Activated T-cell treated with anti-CD3 and anti-CD28 coated beads, Interleukin-2, amount 50 U/mL, for 24 hours (primary cell): Measurements from ENCODE around the gene METTL8.

Experiments
- DNase-seq: peaks from one replicate; pipeline ENCODE4 v3.0.0-alpha.2; 2020
- H3K27ac Mint-ChIP-seq: 2 replicates; pipeline ENCODE4 v1.8.0; 2020; ENCODE audit warnings: mild to moderate bottlenecking, mixed read lengths
- H3K27me3 Mint-ChIP-seq: 2 replicates; pipeline ENCODE4 v1.8.0; 2020; ENCODE audit warnings: mixed read lengths
- H3K36me3 Mint-ChIP-seq: 2 replicates; pipeline ENCODE4 v1.8.0; 2020; ENCODE audit warnings: low read depth, mixed read lengths
- H3K4me1 Mint-ChIP-seq: 2 replicates; pipeline ENCODE4 v1.8.0; 2020; ENCODE audit warnings: low read depth, mixed read lengths
- H3K4me3 Mint-ChIP-seq: 2 replicates; pipeline ENCODE4 v1.8.0; 2020; ENCODE audit warnings: mild to moderate bottlenecking, moderate library complexity, mixed read lengths
- H3K9me3 Mint-ChIP-seq: 2 replicates; pipeline ENCODE4 v1.8.0; 2020; ENCODE audit warnings: mixed read lengths

The METTL8 gene

GRCh38 chr2:171309455-171310286 lies 124.1 kb downstream of the METTL8 start:
- Mint-ChIP-seq H3K4me3 (no peak overlapping the region), H3K4me1 (peaks cover 13% of the 10 kb centered on the region), H3K27ac (no peak overlapping the region), H3K9me3 (peaks cover 25% of the 10 kb centered on the region), H3K36me3 (peaks cover 26% of the 10 kb centered on the region), H3K27me3 (no peaks in the 10 kb centered on the region)
- no peak for DNase-seq

- H3K9me3 Mint-ChIP-seq = peaks cover 22% of the 10 kb centered on the region
- peaks cover 8% of the 10 kb centered on the region for H3K4me1 Mint-ChIP-seq
- H3K36me3 Mint-ChIP-seq = peaks cover 21% of the 10 kb centered on the region
- no peak overlapping the region for H3K27ac Mint-ChIP-seq
- H3K4me3 Mint-ChIP-seq = no peak overlapping the region
- no peaks in the 10 kb centered on the region for H3K27me3 Mint-ChIP-seq
- DNase-seq = no peak
These were observed 125.3 kb downstream of the METTL8 start for GRCh38 chr2:171308280-171309054.

- H3K4me1 Mint-ChIP-seq = peaks cover 8% of the 10 kb centered on the region
- H3K27ac Mint-ChIP-seq = no peak overlapping the region
- H3K27me3 Mint-ChIP-seq = no peaks in the 10 kb centered on the region
- no peak overlapping the region for H3K4me3 Mint-ChIP-seq
- DNase-seq = no peak
- peaks cover 17% of the 10 kb centered on the region for H3K36me3 Mint-ChIP-seq
- H3K9me3 Mint-ChIP-seq = peaks cover 20% of the 10 kb centered on the region
These were observed 126.2 kb downstream of the METTL8 start for GRCh38 chr2:171307560-171307959.

DNA sequence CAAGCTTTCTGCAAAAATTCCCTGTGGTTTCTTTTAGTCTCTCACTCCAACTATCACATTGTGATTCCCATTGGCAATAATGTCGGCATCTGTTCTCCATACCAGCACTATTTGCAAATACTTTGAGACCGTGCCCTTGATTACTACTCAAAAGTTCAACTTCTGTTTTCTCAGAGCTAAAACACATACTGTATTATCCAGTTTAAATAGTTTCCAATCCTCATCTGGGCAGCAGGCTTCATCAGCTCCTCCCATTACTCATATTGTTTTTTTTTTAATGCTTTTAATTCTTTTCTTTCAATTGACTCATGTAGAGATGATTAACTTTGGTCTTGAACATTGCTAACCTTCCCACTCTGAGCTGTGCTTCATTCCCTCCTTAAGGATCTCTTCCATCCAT lies 135.8 kb downstream of the METTL8 start:
- Mint-ChIP-seq H3K27me3 (no peaks in the 10 kb centered on the region), H3K9me3 (no peaks in the 10 kb centered on the region), H3K27ac (no peak overlapping the region), H3K4me1 (no peaks in the 10 kb centered on the region), H3K36me3 (no peaks in the 10 kb centered on the region), H3K4me3 (no peak overlapping the region)
- DNase-seq = no peak

DNA sequence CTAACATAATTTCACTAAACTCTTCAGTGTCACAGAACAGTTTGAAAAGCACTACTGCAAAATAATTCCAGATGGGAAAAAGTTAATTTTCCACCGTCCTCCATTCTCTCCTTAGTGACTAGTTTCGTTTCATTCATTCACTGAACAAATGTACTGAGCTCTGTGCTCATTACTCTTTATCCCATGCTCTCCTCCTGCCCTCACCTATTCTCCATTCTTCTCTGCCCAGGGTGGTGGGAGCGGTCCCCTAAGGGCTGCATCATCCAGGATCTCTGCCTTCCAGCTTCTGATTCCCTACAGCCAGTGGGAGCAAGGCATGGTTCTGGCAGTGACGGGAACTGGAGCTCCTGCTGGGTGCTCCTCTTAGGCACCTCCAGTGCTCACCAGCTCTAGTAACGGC lies 139.2 kb downstream of the METTL8 start:
- no peaks in the 10 kb centered on the region for H3K4me1 Mint-ChIP-seq
- H3K27me3 Mint-ChIP-seq = no peaks in the 10 kb centered on the region
- no peak overlapping the region for H3K27ac Mint-ChIP-seq
- no peak overlapping the region for H3K4me3 Mint-ChIP-seq
- no peaks in the 10 kb centered on the region for H3K36me3 Mint-ChIP-seq
- DNase-seq = no peak
- no peaks in the 10 kb centered on the region for H3K9me3 Mint-ChIP-seq

DNA sequence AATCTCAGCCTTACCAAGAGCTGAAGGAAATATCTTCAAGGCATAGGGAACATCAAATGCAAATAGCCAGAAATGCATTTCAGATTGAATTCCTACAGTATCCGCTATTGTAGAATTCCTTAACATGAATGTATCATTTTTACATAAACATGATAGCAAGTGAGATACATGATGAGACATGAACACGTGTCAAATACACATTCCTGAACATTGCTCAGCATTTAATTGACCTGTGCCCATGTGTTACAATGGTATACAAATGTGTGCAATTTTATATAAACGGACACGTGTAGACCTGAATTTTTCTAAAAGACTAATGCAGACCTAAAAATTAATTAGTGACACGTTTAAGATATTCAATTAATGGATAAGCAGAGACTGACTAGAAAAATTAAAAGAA lies 140.1 kb downstream of the METTL8 start:
- Mint-ChIP-seq H3K36me3 (no peaks in the 10 kb centered on the region), H3K27ac (no peak overlapping the region), H3K9me3 (no peaks in the 10 kb centered on the region), H3K4me3 (no peak overlapping the region), H3K27me3 (no peaks in the 10 kb centered on the region), H3K4me1 (no peaks in the 10 kb centered on the region)
- DNase-seq = no peak

DNA sequence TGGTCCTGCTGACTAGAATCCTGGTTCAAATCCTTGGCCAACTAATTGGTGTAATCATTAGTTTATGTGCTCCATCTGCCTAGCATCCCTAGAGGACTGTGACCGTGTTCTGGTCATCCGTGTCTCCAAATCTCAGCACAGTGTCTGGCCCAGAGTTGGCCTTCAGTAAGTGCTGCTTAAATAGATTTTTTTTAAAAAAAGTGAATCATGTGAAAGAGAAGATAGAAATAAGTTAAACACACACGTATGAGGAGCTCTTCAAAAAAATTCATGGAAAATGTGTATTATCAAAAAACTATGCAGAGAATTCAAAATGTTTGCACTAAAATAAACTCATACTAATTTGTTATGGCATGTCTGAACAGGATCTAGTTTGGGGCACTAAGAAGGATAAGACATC lies 143.8 kb downstream of the METTL8 start:
- no peaks in the 10 kb centered on the region for H3K36me3 Mint-ChIP-seq
- no peak for DNase-seq
- H3K27ac Mint-ChIP-seq = no peak overlapping the region
- no peaks in the 10 kb centered on the region for H3K4me1 Mint-ChIP-seq
- H3K9me3 Mint-ChIP-seq = no peaks in the 10 kb centered on the region
- H3K27me3 Mint-ChIP-seq = no peaks in the 10 kb centered on the region
- H3K4me3 Mint-ChIP-seq = no peak overlapping the region

DNA sequence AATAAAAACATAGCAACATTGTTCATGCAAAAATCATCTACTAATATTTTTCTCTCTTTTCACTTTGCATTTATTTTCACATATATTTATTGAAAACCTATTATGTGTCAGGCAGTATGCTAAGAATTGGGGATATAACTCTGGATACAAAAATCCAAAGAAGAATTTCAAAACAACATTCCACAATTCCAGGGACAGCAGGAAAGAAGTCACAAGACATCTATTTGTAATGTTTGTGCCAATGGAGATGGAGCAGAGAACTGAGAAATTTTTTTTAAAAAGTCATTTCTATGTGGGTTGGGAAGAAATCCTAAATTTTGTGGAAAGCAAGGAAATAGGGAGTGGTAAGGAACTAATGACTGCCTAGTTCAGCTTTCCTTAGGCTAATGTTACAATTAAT lies 144.5 kb downstream of the METTL8 start:
- Mint-ChIP-seq H3K36me3 (no peaks in the 10 kb centered on the region), H3K4me1 (no peaks in the 10 kb centered on the region), H3K9me3 (no peaks in the 10 kb centered on the region), H3K27me3 (no peaks in the 10 kb centered on the region), H3K27ac (no peak overlapping the region), H3K4me3 (no peak overlapping the region)
- no peak for DNase-seq

- H3K36me3 Mint-ChIP-seq = no peaks in the 10 kb centered on the region
- no peaks in the 10 kb centered on the region for H3K4me1 Mint-ChIP-seq
- H3K27ac Mint-ChIP-seq = no peak overlapping the region
- no peak overlapping the region for H3K4me3 Mint-ChIP-seq
- no peaks in the 10 kb centered on the region for H3K27me3 Mint-ChIP-seq
- no peaks in the 10 kb centered on the region for H3K9me3 Mint-ChIP-seq
- DNase-seq = no peak
These were observed 146.2 kb downstream of the METTL8 start for GRCh38 chr2:171287611-171288010.

GRCh38 chr2:171287036-171287571 lies 146.7 kb downstream of the METTL8 start:
- H3K4me3 Mint-ChIP-seq = no peak overlapping the region
- no peaks in the 10 kb centered on the region for H3K36me3 Mint-ChIP-seq
- DNase-seq = no peak
- no peak overlapping the region for H3K27ac Mint-ChIP-seq
- no peaks in the 10 kb centered on the region for H3K27me3 Mint-ChIP-seq
- no peaks in the 10 kb centered on the region for H3K9me3 Mint-ChIP-seq
- H3K4me1 Mint-ChIP-seq = no peaks in the 10 kb centered on the region

DNA sequence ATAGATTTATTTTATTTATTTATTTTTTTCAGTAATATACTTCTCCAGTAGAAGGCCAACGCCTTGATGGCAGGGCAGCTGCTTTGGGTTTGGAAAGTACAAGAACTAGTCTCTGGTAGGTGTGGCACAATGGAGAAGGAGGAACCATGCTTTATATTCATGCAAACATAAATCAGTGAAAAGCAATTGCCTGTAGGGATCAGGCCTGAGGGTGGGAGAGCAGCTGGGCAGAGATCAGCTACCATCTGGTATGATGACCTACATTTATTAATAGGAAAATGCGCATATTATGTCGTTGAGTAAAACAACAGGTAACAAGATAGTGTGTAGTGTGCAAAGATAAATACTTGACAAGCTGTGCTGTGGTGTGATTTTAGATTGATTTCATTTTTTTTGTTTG lies 152.7 kb downstream of the METTL8 start:
- H3K36me3 Mint-ChIP-seq = no peaks in the 10 kb centered on the region
- DNase-seq = no peak
- no peaks in the 10 kb centered on the region for H3K9me3 Mint-ChIP-seq
- no peaks in the 10 kb centered on the region for H3K27me3 Mint-ChIP-seq
- H3K4me3 Mint-ChIP-seq = no peak overlapping the region
- no peaks in the 10 kb centered on the region for H3K4me1 Mint-ChIP-seq
- no peak overlapping the region for H3K27ac Mint-ChIP-seq

- no peak overlapping the region for H3K4me3 Mint-ChIP-seq
- H3K36me3 Mint-ChIP-seq = no peaks in the 10 kb centered on the region
- no peak for DNase-seq
- H3K9me3 Mint-ChIP-seq = no peaks in the 10 kb centered on the region
- H3K27ac Mint-ChIP-seq = no peak overlapping the region
- H3K27me3 Mint-ChIP-seq = no peaks in the 10 kb centered on the region
- no peaks in the 10 kb centered on the region for H3K4me1 Mint-ChIP-seq
These were observed 153.6 kb downstream of the METTL8 start for GRCh38 chr2:171279983-171280790.

- Mint-ChIP-seq H3K27ac (no peak overlapping the region), H3K9me3 (no peaks in the 10 kb centered on the region), H3K4me1 (no peaks in the 10 kb centered on the region), H3K27me3 (no peaks in the 10 kb centered on the region), H3K4me3 (no peak overlapping the region), H3K36me3 (no peaks in the 10 kb centered on the region)
- no peak for DNase-seq
These were observed 159.0 kb downstream of the METTL8 start for GRCh38 chr2:171274757-171275156.

- Mint-ChIP-seq H3K36me3 (no peaks in the 10 kb centered on the region), H3K9me3 (no peaks in the 10 kb centered on the region), H3K27me3 (no peaks in the 10 kb centered on the region), H3K4me1 (no peaks in the 10 kb centered on the region), H3K4me3 (no peak overlapping the region), H3K27ac (no peak overlapping the region)
- no peak for DNase-seq
These were observed 161.8 kb downstream of the METTL8 start for GRCh38 chr2:171271971-171272436.
